Measurements from ENCODE around the gene LRRFIP1.

GRCh38 chr2:237665713-237666143 lies 38.3 kb downstream of the LRRFIP1 start:
- TF ChIP-seq CTCF (IDR thresholded peaks at IDR 0.05): no peak
- no peak for TF ChIP-seq POLR2A (IDR thresholded peaks at IDR 0.05; ENCODE audit: low read length)
- no peak for TF ChIP-seq HOXA7 (CRISPR knock-in tag; IDR thresholded peaks at IDR 0.05)
- no peak for TF ChIP-seq CEBPB (IDR thresholded peaks at IDR 0.05)
- no peak for TF ChIP-seq POLR2AphosphoS2 (conservative IDR thresholded peaks at IDR 0.05; ENCODE audit: low read length)
- TF ChIP-seq NPAS2 (CRISPR knock-in tag; IDR thresholded peaks at IDR 0.05; ENCODE audit: borderline replicate concordance): no peak
- no peak for TF ChIP-seq ESRRA (IDR thresholded peaks at IDR 0.05; ENCODE audit: borderline replicate concordance, low read length)
- no peak for TF ChIP-seq CHD4 (IDR thresholded peaks at IDR 0.05; ENCODE audit: borderline replicate concordance)
- TF ChIP-seq KDM1A (IDR thresholded peaks at IDR 0.05; ENCODE audit: low read depth): no peak

Measured in A549 (cell line).